Stimulated activated CD4-positive, alpha-beta T cell treated with anti-CD3 and anti-CD28 coated beads, Interleukin-4, amount 100 ng/mL, for 1 hour (primary cell): ENCODE results near the gene C4orf54.

Source experiments
- DNase-seq: peaks from one replicate; pipeline ENCODE4 v3.0.0-alpha.2; 2020

The C4orf54 gene

GRCh38 chr4:99615170-99615820 is 42.3 kb downstream of the C4orf54 start:
- no peak for DNase-seq

GRCh38 chr4:99614491-99614890 is 43.1 kb downstream of the C4orf54 start:
- DNase-seq = no peak

- no peak for DNase-seq
Observed at GRCh38 chr4:99612704-99613103, 44.9 kb downstream of the C4orf54 start.

DNA sequence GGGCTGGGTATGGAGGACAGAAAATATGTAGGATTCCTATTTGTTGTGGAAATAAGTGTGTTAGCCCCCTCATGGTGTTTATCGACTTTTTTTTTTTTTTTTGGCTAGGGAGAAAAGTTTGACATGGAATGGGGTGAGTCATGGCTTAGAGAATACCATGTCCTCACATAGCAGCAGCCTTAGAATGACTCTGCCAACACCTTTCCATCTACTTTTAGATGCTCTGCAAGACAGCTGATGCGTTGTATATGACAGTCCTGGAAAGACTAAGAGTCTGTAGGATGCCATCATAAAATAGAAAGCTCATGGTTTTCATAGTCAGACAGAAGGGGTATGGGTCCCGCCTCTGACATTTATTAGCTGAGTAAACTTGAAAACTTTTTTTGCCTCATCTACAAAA is 45.3 kb downstream of the C4orf54 start:
- no peak for DNase-seq

DNA sequence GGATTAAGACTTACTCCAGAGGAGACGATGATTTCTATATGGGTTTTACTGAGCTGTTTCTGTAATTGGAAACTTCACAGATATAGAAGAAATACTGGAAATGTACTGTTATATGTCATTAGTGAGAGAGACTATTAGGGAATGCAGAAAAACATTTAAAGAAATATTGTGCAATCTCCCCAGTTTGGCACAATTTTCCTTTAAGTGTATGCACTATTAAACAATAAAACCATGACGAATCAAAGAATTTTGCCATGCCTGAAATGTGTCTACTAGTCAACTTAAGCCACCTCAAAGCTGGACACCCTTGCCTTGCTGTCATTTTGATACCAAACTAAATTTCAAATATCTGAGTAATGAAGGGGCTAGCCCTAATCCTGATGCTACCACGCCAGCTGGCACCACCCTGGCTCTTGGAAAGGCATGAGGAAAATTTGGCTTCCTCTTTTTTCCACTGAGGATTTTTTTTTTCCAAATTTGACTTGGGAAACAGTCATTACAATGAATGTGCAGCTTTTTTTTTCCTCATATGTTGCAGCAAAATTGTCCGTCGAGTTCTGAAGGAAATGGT is 46.9 kb downstream of the C4orf54 start:
- no peak for DNase-seq

GRCh38 chr4:99608417-99608816 is 49.2 kb downstream of the C4orf54 start:
- DNase-seq = no peak
